Measurements from ENCODE around the gene FOXA2. TPM values are rescaled to one million over a fixed set of nuclear protein-coding genes. Genes with fewer than 3 reads are reported as not detected.

Gene FOXA2
- total and polyA plus RNA-seq, 5 donors = not detected

DNA sequence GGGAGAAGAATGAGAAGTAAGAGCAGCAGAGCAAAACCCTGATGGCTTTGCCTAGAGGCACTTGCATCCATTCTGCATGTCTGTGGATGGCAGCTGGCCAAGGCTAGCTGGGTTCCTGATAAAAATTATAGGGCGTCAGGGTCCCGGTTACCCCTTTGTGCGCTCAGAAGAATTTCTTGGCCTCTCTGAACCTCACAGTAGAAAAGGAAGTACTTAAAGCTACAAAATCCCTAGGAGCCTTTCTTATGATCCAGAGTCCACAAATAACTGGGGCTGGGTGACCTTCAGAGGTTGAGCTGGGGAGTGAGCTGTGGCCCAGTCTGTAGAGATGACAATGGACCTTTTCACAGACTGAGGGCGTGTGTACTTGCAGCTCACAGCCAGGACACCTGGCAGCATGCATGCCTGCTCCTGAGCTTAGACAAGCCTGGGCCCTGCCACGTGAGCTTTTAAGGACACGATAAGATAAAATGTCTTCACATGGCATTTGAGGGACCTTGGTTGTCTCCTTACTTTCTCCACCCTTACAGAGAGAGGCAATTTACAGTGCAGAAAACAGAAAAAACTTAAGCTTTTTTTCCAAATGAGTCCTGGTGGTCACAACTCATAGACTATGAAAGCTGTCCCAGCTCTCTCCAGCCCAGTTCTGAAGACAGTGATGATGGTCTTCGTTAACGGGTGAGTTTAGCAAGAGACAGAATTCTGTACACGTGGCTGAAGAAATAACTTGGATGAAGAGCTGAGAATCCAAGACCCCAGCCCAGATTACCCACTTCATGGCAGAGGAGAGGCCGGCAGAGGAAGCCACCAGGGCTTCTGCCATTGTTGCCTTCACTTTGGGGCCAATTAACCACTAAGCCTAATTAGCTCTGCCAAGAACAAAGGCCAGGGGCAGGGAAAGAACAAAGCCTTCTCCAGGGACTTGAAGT lies 50.3 kb downstream of the FOXA2 start:
- H3K9me3 ChIP-seq (ENCODE audit: control insufficient read depth, low read length) = no peaks in the 10 kb centered on the region
- DNase-seq = no peak
- no peaks in the 10 kb centered on the region for H3K27me3 ChIP-seq (ENCODE audit: control insufficient read depth, insufficient read depth)
- no peak for ATAC-seq
- H3K4me1 ChIP-seq (ENCODE audit: control insufficient read depth, insufficient read depth, low read length) = no peaks in the 10 kb centered on the region
- WGBS = 79% methylated on average over 10 of the region's 10 CpGs
- no peak overlapping the region for H3K27ac ChIP-seq (ENCODE audit: low read length)
- H3K4me3 ChIP-seq (ENCODE audit: low read length) = no peak overlapping the region
- intact Hi-C loops (cut with DNase I) = no loop called here

DNA sequence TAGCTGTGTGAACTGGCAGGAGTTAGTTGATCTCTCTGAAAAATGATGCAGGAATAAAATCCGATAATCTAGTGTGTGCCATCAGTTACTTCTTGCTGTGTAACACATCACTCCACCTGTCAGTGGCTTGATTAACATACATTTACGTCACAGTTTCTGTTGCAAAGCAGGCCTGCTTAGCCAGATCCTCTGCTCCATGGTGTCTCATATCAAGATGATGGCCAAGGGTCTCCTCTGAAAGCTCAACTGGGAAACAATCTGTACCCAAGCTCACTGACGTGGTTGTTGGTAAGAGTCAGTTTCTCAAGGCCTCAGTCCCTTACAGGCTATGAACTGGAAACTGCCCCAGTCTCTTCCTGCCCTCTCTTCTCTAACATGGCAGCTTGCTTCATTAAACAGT lies 51.8 kb downstream of the FOXA2 start:
- no peaks in the 10 kb centered on the region for H3K27me3 ChIP-seq (ENCODE audit: control insufficient read depth, insufficient read depth)
- no peak for DNase-seq

DNA sequence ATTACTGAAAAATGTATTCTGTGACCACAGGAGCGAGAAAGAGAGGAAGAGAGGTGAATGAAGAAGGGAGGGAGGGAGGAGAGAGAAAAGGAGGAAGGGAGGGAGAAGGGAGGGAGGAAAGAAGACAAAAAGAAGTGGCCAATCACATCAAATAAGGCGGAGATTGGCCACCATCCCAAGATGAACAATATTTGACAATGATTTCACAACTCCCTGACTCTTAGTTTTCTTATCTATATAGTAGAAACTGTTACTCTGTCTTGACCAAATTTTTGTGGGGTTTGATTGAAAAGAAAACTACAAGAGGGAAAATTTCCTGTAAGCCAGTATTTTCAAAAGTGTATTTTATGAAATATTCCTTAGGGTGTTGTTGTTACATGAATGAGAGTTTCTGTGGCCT lies 52.6 kb downstream of the FOXA2 start:
- Histone ChIP-seq H3K27ac (ENCODE audit: low read length) (no peak overlapping the region), H3K9me3 (ENCODE audit: control insufficient read depth, low read length) (no peaks in the 10 kb centered on the region), H3K27me3 (ENCODE audit: control insufficient read depth, insufficient read depth) (no peaks in the 10 kb centered on the region), H3K4me3 (ENCODE audit: low read length) (no peak overlapping the region), H3K4me1 (ENCODE audit: control insufficient read depth, insufficient read depth, low read length) (no peaks in the 10 kb centered on the region)
- intact Hi-C loops (cut with DNase I) = no loop called here
- ATAC-seq (no peak), DNase-seq (no peak)
- WGBS = 85% methylated on average over 2 of the region's 2 CpGs

More for the DNA sequence above, 51.8 kb downstream of the FOXA2 start:
- H3K27ac ChIP-seq (ENCODE audit: low read length) = no peak overlapping the region
- no peak for ATAC-seq
- no peak overlapping the region for H3K4me3 ChIP-seq (ENCODE audit: low read length)
- intact Hi-C loops (cut with DNase I) = no loop called here
- H3K9me3 ChIP-seq (ENCODE audit: control insufficient read depth, low read length) = no peaks in the 10 kb centered on the region
- H3K4me1 ChIP-seq (ENCODE audit: control insufficient read depth, insufficient read depth, low read length) = no peaks in the 10 kb centered on the region
- 71% methylated on average over 3 of the region's 3 CpGs for WGBS

DNA sequence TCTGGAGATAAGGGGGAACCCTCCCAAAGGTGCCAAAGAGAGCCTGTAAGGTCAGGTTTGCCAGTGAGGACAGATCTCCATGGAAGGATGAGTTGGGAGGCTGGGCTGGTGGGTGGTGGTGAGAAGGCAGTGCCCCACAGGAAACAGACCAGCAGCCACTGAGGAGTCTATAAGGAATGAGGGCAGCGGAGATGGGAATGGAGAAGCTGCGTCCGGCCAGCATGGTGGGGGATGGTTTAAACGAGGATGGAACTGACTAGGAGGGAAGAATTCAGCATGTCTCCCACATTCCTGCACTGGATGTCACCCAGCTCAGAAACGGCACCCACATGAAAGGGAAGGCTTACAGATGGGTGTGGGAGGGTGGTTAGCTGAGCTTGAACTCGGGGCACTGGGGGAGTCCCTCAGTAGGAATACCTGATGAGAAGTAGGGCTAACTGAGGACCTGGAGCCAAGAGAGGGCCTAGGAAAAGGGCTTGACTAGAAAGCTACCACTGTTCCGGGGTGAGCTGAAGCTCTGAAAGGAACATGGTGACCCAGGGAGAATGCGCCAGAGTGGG lies 53.2 kb downstream of the FOXA2 start:
- Histone ChIP-seq H3K4me1 (ENCODE audit: control insufficient read depth, insufficient read depth, low read length) (no peaks in the 10 kb centered on the region), H3K27me3 (ENCODE audit: control insufficient read depth, insufficient read depth) (no peaks in the 10 kb centered on the region), H3K4me3 (ENCODE audit: low read length) (no peak overlapping the region), H3K27ac (ENCODE audit: low read length) (no peak overlapping the region), H3K9me3 (ENCODE audit: control insufficient read depth, low read length) (no peaks in the 10 kb centered on the region)
- ATAC-seq (no peak), DNase-seq (no peak)
- intact Hi-C loops (cut with DNase I) = no loop called here
- 74% methylated on average over 8 of the region's 8 CpGs for WGBS
